ENCODE measurements around the gene TCP11L1.
"Not testable (repeated sequence)": the region's sequence is repeated elsewhere in the genome, so short reads cannot be mapped to it uniquely, and the experiment has no call there.

- TF ChIP-seq, protein P1, sequence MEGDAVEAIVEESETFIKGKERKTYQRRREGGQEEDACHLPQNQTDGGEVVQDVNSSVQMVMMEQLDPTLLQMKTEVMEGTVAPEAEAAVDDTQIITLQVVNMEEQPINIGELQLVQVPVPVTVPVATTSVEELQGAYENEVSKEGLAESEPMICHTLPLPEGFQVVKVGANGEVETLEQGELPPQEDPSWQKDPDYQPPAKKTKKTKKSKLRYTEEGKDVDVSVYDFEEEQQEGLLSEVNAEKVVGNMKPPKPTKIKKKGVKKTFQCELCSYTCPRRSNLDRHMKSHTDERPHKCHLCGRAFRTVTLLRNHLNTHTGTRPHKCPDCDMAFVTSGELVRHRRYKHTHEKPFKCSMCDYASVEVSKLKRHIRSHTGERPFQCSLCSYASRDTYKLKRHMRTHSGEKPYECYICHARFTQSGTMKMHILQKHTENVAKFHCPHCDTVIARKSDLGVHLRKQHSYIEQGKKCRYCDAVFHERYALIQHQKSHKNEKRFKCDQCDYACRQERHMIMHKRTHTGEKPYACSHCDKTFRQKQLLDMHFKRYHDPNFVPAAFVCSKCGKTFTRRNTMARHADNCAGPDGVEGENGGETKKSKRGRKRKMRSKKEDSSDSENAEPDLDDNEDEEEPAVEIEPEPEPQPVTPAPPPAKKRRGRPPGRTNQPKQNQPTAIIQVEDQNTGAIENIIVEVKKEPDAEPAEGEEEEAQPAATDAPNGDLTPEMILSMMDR (IDR thresholded peaks at IDR 0.05), result not testable (repeated sequence)
- TF ChIP-seq POLR2A (IDR thresholded peaks at IDR 0.05), result not testable (repeated sequence)
Observed at GRCh38 chr11:33122696-33123095, 83.3 kb downstream of the TCP11L1 start.
